NCI-H1694 treated with DMSO at 0.1 percent for 48 hours (cell line): Measurements from ENCODE around the gene NDUFAF3.

Experiments
- DNase-seq: peaks from one replicate; lab custom pipeline; 2025; lab: John Stamatoyannopoulos, UW

NDUFAF3 gene

GRCh38 chr3:49021813-49022687 lies at the start of gene NDUFAF3:
Gene NDUFAF3, plus strand, starts transcription at chr3:49022121. Its CDS starts 24 bp downstream, at chr3:49022145.
- DNase-seq: peak; percentile 36

GRCh38 chr3:48974076-48974864 lies 47.7 kb upstream of the NDUFAF3 start:
- DNase-seq: no peak

- no peak for DNase-seq
Measured at GRCh38 chr3:48979451-48979850, 42.5 kb upstream of the NDUFAF3 start.

DNA sequence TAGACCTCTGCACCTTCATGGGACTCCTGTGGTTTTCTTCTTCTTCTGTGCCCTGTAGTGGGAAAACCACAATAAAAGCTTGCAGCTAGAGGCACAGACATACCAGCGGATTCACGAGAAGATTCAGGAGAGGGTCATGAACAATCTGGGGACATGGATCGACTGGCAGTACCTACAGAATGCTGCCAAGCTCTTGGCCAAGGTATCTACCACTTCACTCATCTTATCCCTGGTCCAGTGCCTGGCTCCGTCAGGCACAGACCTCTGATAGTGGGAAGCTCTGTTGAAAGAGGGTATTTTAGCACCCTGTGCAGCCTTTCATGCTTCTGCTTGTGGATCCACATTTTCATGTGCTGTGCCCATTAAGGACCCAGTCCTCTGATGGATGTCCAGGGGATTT lies 41.6 kb upstream of the NDUFAF3 start:
- no peak for DNase-seq

DNA sequence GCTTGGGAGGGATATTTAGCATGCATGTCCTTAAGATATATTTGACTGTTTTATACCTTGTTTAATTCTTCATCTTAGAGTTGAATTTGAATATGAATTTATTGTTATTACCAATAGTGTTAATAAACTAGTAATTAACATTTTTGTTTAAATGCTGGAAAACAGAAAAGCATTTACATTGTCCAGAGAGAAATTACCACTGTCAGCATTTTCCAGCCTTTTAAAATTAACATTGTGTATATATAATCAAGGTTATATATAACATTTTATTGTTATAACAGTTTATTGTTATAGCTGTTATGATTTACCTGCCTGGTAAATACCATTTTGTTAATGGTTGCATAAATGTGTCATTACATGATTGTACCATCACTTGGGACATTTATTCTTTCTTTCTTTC lies 39.9 kb upstream of the NDUFAF3 start:
- no peak for DNase-seq

GRCh38 chr3:48982686-48983085 lies 39.2 kb upstream of the NDUFAF3 start:
- no peak for DNase-seq

- no peak for DNase-seq
Measured at GRCh38 chr3:48983096-48983495, 38.8 kb upstream of the NDUFAF3 start.

GRCh38 chr3:48984663-48985062 lies 37.3 kb upstream of the NDUFAF3 start:
- DNase-seq: no peak

GRCh38 chr3:48985831-48986376 lies 36.0 kb upstream of the NDUFAF3 start:
- no peak for DNase-seq

GRCh38 chr3:48989126-48989795 lies 32.7 kb upstream of the NDUFAF3 start:
- no peak for DNase-seq

DNA sequence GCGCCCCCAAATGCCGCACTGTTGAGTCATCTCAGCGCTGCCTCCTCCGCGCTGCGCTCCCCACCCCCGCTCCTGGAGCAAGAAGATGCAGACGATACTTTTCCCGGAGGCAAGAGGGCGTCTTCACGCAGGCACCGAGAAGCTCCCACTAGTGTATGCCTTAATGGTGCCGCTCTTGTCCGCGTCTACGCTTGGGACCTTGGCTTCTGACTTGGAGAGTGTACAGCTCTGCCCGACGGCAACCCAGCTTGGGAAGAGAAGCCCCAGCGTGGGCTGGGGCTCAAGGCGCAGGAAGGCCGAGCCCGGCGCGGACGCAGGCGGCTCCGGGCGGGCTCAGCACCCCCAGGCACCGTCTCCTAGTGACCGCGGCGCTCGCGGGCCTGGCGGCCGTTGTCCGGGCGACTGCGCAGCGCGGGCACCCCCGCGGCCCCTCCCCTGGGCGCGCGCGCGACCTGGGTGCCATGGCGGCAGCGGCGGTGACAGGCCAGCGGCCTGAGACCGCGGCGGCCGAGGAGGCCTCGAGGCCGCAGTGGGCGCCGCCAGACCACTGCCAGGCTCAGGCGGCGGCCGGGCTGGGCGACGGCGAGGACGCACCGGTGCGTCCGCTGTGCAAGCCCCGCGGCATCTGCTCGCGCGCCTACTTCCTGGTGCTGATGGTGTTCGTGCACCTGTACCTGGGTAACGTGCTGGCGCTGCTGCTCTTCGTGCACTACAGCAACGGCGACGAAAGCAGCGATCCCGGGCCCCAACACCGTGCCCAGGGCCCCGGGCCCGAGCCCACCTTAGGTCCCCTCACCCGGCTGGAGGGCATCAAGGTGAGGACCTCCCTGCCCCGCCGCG lies 31.9 kb upstream of the NDUFAF3 start, which contains the start of gene P4HTM:
TSS of gene P4HTM (plus strand) at position 446 of the 840 bp plus-strand sequence. CDS start at position 462, 16 bp downstream.
- no peak for DNase-seq

- DNase-seq: no peak
Measured at GRCh38 chr3:48990636-48991469, 31.1 kb upstream of the NDUFAF3 start.

GRCh38 chr3:48991851-48992545 lies 29.9 kb upstream of the NDUFAF3 start:
- no peak for DNase-seq

- DNase-seq: no peak
Measured at GRCh38 chr3:48993834-48994233, 28.1 kb upstream of the NDUFAF3 start.

DNA sequence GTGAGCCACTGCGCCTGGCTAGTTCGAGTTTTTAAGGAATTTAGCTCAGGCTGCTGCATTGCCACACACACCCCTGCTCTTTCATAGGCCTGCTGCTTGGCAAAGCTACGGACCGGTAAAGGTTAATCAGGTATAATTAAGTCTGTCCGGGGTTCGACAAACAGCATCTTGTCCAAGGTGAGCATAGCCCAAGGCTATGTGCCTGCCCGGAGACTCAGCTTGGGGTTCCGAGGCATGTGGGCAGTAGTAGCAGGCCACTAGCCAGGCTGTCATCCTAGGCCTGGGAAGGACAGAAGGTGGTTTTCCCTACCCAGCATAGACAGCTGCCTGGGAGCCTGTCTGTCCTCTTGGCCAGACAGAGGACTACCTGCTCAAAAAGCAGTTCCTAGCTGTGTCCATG lies 25.3 kb upstream of the NDUFAF3 start:
- DNase-seq: no peak

- DNase-seq: no peak
Measured at GRCh38 chr3:48997102-48997635, 24.8 kb upstream of the NDUFAF3 start.

- DNase-seq: no peak
Measured at GRCh38 chr3:48997714-48998637, 23.9 kb upstream of the NDUFAF3 start.
